MM.1S (cell line): ENCODE data around the gene GMPR.

Experiments used
- CTCF ChIP-seq: fragments of 300-600 bp; sonication (generic); IDR thresholded peaks from 2 replicates; pipeline ENCODE4 v1.5.1; 2016; ENCODE audit warnings: antibody characterized with exemption, low read length, mixed read lengths
- EZH2 ChIP-seq: fragments of 300-600 bp; sonication (generic); optimal IDR thresholded peaks from 2 replicates; pipeline ENCODE3; 2017; ENCODE audit warnings: low read depth, mild to moderate bottlenecking, antibody characterized with exemption, low read length, mixed read lengths

GRCh38 chr6:16326531-16326930 is 88.1 kb downstream of the GMPR start:
- TF ChIP-seq CTCF (no peak), EZH2 (no peak)
